SK-N-SH (cell line): Measurements from ENCODE around the gene HDHD5. TPM values are rescaled to one million over a fixed set of nuclear protein-coding genes. Genes with fewer than 3 reads are reported as not detected.

Experiments used
- CTCF ChIA-PET: fragments of 300-600, 350-600 bp; formaldehyde crosslinking; extraction: SDS; loops from one replicate; lab custom pipeline; 2021; lab: Yijun Ruan, JAX
- POLR2A ChIA-PET: fragments of 350-600 bp; sonication (Branson Sonifier 250); formaldehyde crosslinking; extraction: SDS; loops from one replicate; lab custom pipeline; 2020; ENCODE audit warnings: antibody characterized with exemption, inconsistent platforms; lab: Yijun Ruan, JAX
- DNase-seq: peaks from one replicate; pipeline ENCODE4 v3.0.0; 2012
- H2AFZ ChIP-seq: fragments of 200-600 bp; sonication (generic); 2 replicates; pipeline ENCODE4 v1.8.1; 2016; ENCODE audit warnings: antibody characterized with exemption, mild to moderate bottlenecking, low read depth
- H3F3A ChIP-seq: fragments of 200-600 bp; sonication (generic); replicated peaks from 2 replicates; pipeline ENCODE3; 2016; ENCODE audit warnings: antibody characterized with exemption, mild to moderate bottlenecking; ENCODE audit not compliant: insufficient read depth
- H3K27ac ChIP-seq, 2 experiments: fragments of 200-500 bp in 1 of 2; fragments of 200-600 bp in 1 of 2; sonication (Bioruptor generic) in 1 of 2; sonication (generic), shearing (Covaris generic) in 1 of 2; 2 replicates each; pipeline versions ENCODE4 v1.5.1 to v1.6.1; 2014 to 2016; ENCODE audit warnings: low read depth in 2 of 2, inconsistent platforms in 1 of 2, low read length in 1 of 2, mild to moderate bottlenecking in 1 of 2, mixed read lengths in 1 of 2
- H3K27me3 ChIP-seq: fragments of 200-600 bp; sonication (generic), shearing (Covaris generic); 2 replicates; pipeline ENCODE4 v1.6.1; 2016; ENCODE audit warnings: mixed run types; ENCODE audit not compliant: insufficient read depth
- H3K36me3 ChIP-seq, 2 experiments: fragments of 200-500 bp in 1 of 2; fragments of 200-600 bp in 1 of 2; sonication (Bioruptor generic) in 1 of 2; sonication (generic) in 1 of 2; replicated peaks in 1 of 2; 2 replicates each; pipeline versions ENCODE3 to v1.5.1; 2014 to 2016; ENCODE audit warnings: low read length in 1 of 2, mild to moderate bottlenecking in 1 of 2; ENCODE audit not compliant: insufficient read depth in 2 of 2, control insufficient read depth in 1 of 2
- H3K4me1 ChIP-seq, 2 experiments: fragments of 200-500 bp in 1 of 2; fragments of 200-600 bp in 1 of 2; sonication (Bioruptor generic) in 1 of 2; sonication (generic), shearing (Covaris generic) in 1 of 2; 2 replicates each; pipeline versions ENCODE4 v1.5.1 to v1.6.1; 2014 to 2016; ENCODE audit warnings: low read depth in 1 of 2, low read length in 1 of 2, mixed run types in 1 of 2; ENCODE audit not compliant: insufficient read depth in 2 of 2, control insufficient read depth in 1 of 2
- H3K4me2 ChIP-seq: fragments of 200-600 bp; sonication (generic), shearing (Covaris generic); 2 replicates; pipeline ENCODE4 v1.6.1; 2017; ENCODE audit warnings: mixed run types
- H3K4me3 ChIP-seq, 2 experiments: fragments of 200-500 bp in 1 of 2; fragments of 200-600 bp in 1 of 2; sonication (Bioruptor generic) in 1 of 2; sonication (generic), shearing (Covaris generic) in 1 of 2; 2 replicates each; pipeline versions ENCODE4 v1.5.1 to v1.8.1; 2014 to 2016; ENCODE audit warnings: low read depth in 2 of 2, inconsistent platforms in 1 of 2, low read length in 1 of 2, mild to moderate bottlenecking in 1 of 2, mixed read lengths in 1 of 2, moderate library complexity in 1 of 2
- H3K79me2 ChIP-seq: fragments of 200-600 bp; sonication (generic); 2 replicates; pipeline ENCODE4 v1.8.1; 2017; ENCODE audit warnings: mild to moderate bottlenecking; ENCODE audit not compliant: insufficient read depth
- H3K9ac ChIP-seq: fragments of 200-600 bp; sonication (generic); 2 replicates; pipeline ENCODE4 v1.6.1; 2017; ENCODE audit warnings: mixed run types
- H3K9me2 ChIP-seq: fragments of 200-600 bp; sonication (generic); 2 replicates; pipeline ENCODE4 v1.6.1; 2017; ENCODE audit warnings: mixed run types
- H3K9me3 ChIP-seq: fragments of 200-600 bp; sonication (generic); 2 replicates; pipeline ENCODE4 v1.6.1; 2017; ENCODE audit warnings: mixed run types, mild to moderate bottlenecking, moderate library complexity
- H4K20me1 ChIP-seq: fragments of 200-600 bp; sonication (generic); 2 replicates; pipeline ENCODE4 v1.6.1; 2017; ENCODE audit warnings: mild to moderate bottlenecking, mixed run types; ENCODE audit not compliant: insufficient read depth
- CHD2 ChIP-seq: fragments of 150-350 bp; IDR thresholded peaks from 2 replicates; pipeline ENCODE4 v1.6.1; 2018; ENCODE audit warnings: low read length; ENCODE audit not compliant: partially characterized antibody
- ELF1 ChIP-seq: IDR thresholded peaks from 2 replicates; pipeline ENCODE4 v1.4.0; 2012
- EP300 ChIP-seq, 2 experiments: IDR thresholded peaks; 2 replicates each; pipeline versions ENCODE4 v1.4.0 to v1.6.1; 2012; ENCODE audit warnings: borderline replicate concordance in 1 of 2, low read depth in 1 of 2, low read length in 1 of 2
- EZH2phosphoT487 ChIP-seq: fragments of 200-600 bp; sonication (generic); IDR thresholded peaks from 2 replicates; pipeline ENCODE4 v1.6.1; 2017; ENCODE audit warnings: low read depth, mixed run types, mild to moderate bottlenecking, antibody characterized with exemption, moderate library complexity, borderline replicate concordance
- FOSL2 ChIP-seq: IDR thresholded peaks from 2 replicates; pipeline ENCODE4 v1.4.0; 2012; ENCODE audit warnings: low read depth, mild to moderate bottlenecking, moderate library complexity, borderline replicate concordance
- FOXJ3 ChIP-seq: sonication (generic); formaldehyde crosslinking; IDR thresholded peaks from 2 replicates; pipeline ENCODE4 v1.5.1; 2020; ENCODE audit warnings: mild to moderate bottlenecking, missing genetic modification reagents
- FOXM1 ChIP-seq: IDR thresholded peaks from 2 replicates; pipeline ENCODE4 v1.4.0; 2012; ENCODE audit warnings: low read depth, mild to moderate bottlenecking
- GABPA ChIP-seq: IDR thresholded peaks from 2 replicates; pipeline ENCODE4 v1.4.0; 2012; ENCODE audit warnings: low read depth, mild to moderate bottlenecking
- IRF3 ChIP-seq: fragments of 150-350 bp; IDR thresholded peaks from 2 replicates; pipeline ENCODE4 v1.6.1; 2016; ENCODE audit warnings: mild to moderate bottlenecking, low read depth, low read length
- MEF2A ChIP-seq: IDR thresholded peaks from 2 replicates; pipeline ENCODE4 v1.4.0; 2012; ENCODE audit warnings: low read depth, borderline replicate concordance
- NRF1 ChIP-seq: IDR thresholded peaks from 2 replicates; pipeline ENCODE4 v1.6.1; 2012; ENCODE audit warnings: low read depth, mild to moderate bottlenecking, low read length
- RAD21 ChIP-seq: IDR thresholded peaks from 2 replicates; pipeline ENCODE4 v1.6.1; 2012; ENCODE audit warnings: mild to moderate bottlenecking, low read length
- REST ChIP-seq: IDR thresholded peaks from 2 replicates; pipeline ENCODE4 v1.6.1; 2012; ENCODE audit warnings: mild to moderate bottlenecking, low read depth, low read length, moderate library complexity
- RFX5 ChIP-seq: IDR thresholded peaks from 2 replicates; pipeline ENCODE4 v1.6.1; 2012; ENCODE audit warnings: mild to moderate bottlenecking, improper control_type of control experiment, low read length
- TAF1 ChIP-seq: IDR thresholded peaks from 2 replicates; pipeline ENCODE4 v1.6.1; 2012; ENCODE audit warnings: low read depth, mild to moderate bottlenecking, low read length, moderate library complexity, borderline replicate concordance
- TEAD4 ChIP-seq: IDR thresholded peaks from 2 replicates; pipeline ENCODE4 v1.4.0; 2012; ENCODE audit warnings: mild to moderate bottlenecking, borderline replicate concordance; ENCODE audit not compliant: insufficient read depth
- YY1 ChIP-seq: IDR thresholded peaks from 2 replicates; pipeline ENCODE4 v1.4.0; 2012; ENCODE audit warnings: low read depth, mild to moderate bottlenecking
- ZBTB33 ChIP-seq: IDR thresholded peaks from 2 replicates; pipeline ENCODE4 v1.4.0; 2012; ENCODE audit warnings: low read depth, borderline replicate concordance
- WGBS: methylation state at CpG from one replicate; pipeline ENCODE4 v1.1.6; 2017; ENCODE audit warnings: low lambda C conversion rate; 5-methylcytosine and 5-hydroxymethylcytosine counted together
- polyA plus RNA-seq, 3 experiments: library from polyadenylated mRNA; depleted of rRNA; stranded (reverse); fragments of >200 nt; gene quantifications; 2 replicates each; pipeline ENCODE4 v1.2.3, GENCODE V29; 2012
- TF ChIP-seq, protein P1 (sequence below): fragments of 200-600 bp; sonication (generic); IDR thresholded peaks from 2 replicates; pipeline ENCODE4 v1.6.1; 2017; ENCODE audit warnings: antibody characterized with exemption, mild to moderate bottlenecking, moderate library complexity
- TF ChIP-seq, protein P2 (sequence below): IDR thresholded peaks from 2 replicates; pipeline ENCODE4 v1.4.0; 2012; ENCODE audit warnings: low read depth

Gene HDHD5
- polyA plus RNA-seq, 1 of the 3 experiments (the other 2 are of a cell fraction): 43.3 TPM

- no peak for DNase-seq
- Histone ChIP-seq H2AFZ (no peak overlapping the region), H3K27me3 (peaks cover 23% of the 10 kb centered on the region), H3K79me2 (no peaks in the 10 kb centered on the region), H3K4me1 (no peaks in the 10 kb centered on the region), H3K4me2 (no peak overlapping the region), H3K9ac (no peak overlapping the region), H4K20me1 (no peaks in the 10 kb centered on the region), H3K9me2 (no peaks in the 10 kb centered on the region), H3F3A (no peaks in the 10 kb centered on the region), H3K36me3 (no peaks in the 10 kb centered on the region), H3K27ac (no peak overlapping the region), H3K9me3 (no peaks in the 10 kb centered on the region), H3K4me3 (no peak overlapping the region)
- 10% methylated on average over 7 of the region's 7 CpGs for WGBS
- POLR2A ChIA-PET: interaction anchor here (1.1 kb wide), 1 partner anchor 34 kb away, joined by 4 read pairs; no protein-coding TSS in a partner anchor
- CTCF ChIA-PET: interaction anchor here (1.4 to 9.9 kb wide), 3 partner anchors 34 to 296 kb away, joined by 3 to 68 read pairs (median 8); no protein-coding TSS in a partner anchor
- TF ChIP-seq FOXJ3 (CRISPR knock-in tag): no peak
- TF ChIP-seq ZBTB33: no peak
- no peak for TF ChIP-seq FOXM1
- TF ChIP-seq CHD2: no peak
- TF ChIP-seq EP300 (IDR thresholded peaks at IDR 0.05; ENCODE audit: borderline replicate concordance in 1 of 2, low read depth in 1 of 2, low read length in 1 of 2): no peak
- no peak for TF ChIP-seq ELF1
- TF ChIP-seq EZH2phosphoT487: no peak
- no peak for TF ChIP-seq YY1
- no peak for TF ChIP-seq TAF1
- TF ChIP-seq MEF2A: no peak
- no peak for TF ChIP-seq TEAD4
- no peak for TF ChIP-seq IRF3
- TF ChIP-seq GABPA: no peak
- TF ChIP-seq, protein P1, sequence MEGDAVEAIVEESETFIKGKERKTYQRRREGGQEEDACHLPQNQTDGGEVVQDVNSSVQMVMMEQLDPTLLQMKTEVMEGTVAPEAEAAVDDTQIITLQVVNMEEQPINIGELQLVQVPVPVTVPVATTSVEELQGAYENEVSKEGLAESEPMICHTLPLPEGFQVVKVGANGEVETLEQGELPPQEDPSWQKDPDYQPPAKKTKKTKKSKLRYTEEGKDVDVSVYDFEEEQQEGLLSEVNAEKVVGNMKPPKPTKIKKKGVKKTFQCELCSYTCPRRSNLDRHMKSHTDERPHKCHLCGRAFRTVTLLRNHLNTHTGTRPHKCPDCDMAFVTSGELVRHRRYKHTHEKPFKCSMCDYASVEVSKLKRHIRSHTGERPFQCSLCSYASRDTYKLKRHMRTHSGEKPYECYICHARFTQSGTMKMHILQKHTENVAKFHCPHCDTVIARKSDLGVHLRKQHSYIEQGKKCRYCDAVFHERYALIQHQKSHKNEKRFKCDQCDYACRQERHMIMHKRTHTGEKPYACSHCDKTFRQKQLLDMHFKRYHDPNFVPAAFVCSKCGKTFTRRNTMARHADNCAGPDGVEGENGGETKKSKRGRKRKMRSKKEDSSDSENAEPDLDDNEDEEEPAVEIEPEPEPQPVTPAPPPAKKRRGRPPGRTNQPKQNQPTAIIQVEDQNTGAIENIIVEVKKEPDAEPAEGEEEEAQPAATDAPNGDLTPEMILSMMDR: no peak
- no peak for TF ChIP-seq RAD21
- no peak for TF ChIP-seq RFX5
- no peak for TF ChIP-seq NRF1
- TF ChIP-seq FOSL2: no peak
- TF ChIP-seq, protein P2, sequence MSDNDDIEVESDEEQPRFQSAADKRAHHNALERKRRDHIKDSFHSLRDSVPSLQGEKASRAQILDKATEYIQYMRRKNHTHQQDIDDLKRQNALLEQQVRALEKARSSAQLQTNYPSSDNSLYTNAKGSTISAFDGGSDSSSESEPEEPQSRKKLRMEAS: no peak
- no peak for TF ChIP-seq REST
Measured at GRCh38 chr22:17205432-17205831, 46.4 kb upstream of the HDHD5 start.
